ENCODE data around the gene ZFP90.

- TF ChIP-seq FOXK2 (IDR thresholded peaks at IDR 0.05) (no peak), PKNOX1 (IDR thresholded peaks at IDR 0.05) (no peak), CTBP1 (IDR thresholded peaks at IDR 0.05; ENCODE audit: borderline replicate concordance) (no peak), SP1 (IDR thresholded peaks at IDR 0.05) (no peak), HDGF (IDR thresholded peaks at IDR 0.05; ENCODE audit: borderline replicate concordance) (no peak)
Observed at GRCh38 chr16:68491576-68491950, 47.5 kb upstream of the ZFP90 start.

All from HEK293T (cell line).